ENCODE measurements around the gene MUC13.

- TF ChIP-seq CTCF (IDR thresholded peaks at IDR 0.05) = no peak
- no peak for TF ChIP-seq POLR2A (IDR thresholded peaks at IDR 0.05)
Observed at GRCh38 chr3:124877674-124878073, 56.9 kb downstream of the MUC13 start.

All from esophagus squamous epithelium (tissue), 4 donors.